ENCODE data around the gene WDR46. TPM values are rescaled to one million over a fixed set of nuclear protein-coding genes. Genes with fewer than 3 reads are reported as not detected.

The WDR46 gene
- total and polyA plus RNA-seq, 2 of the 13 experiments (the other 11 are each of a cell fraction or from before 2014, with no cell fraction given), result 47.4 to 105 TPM

DNA sequence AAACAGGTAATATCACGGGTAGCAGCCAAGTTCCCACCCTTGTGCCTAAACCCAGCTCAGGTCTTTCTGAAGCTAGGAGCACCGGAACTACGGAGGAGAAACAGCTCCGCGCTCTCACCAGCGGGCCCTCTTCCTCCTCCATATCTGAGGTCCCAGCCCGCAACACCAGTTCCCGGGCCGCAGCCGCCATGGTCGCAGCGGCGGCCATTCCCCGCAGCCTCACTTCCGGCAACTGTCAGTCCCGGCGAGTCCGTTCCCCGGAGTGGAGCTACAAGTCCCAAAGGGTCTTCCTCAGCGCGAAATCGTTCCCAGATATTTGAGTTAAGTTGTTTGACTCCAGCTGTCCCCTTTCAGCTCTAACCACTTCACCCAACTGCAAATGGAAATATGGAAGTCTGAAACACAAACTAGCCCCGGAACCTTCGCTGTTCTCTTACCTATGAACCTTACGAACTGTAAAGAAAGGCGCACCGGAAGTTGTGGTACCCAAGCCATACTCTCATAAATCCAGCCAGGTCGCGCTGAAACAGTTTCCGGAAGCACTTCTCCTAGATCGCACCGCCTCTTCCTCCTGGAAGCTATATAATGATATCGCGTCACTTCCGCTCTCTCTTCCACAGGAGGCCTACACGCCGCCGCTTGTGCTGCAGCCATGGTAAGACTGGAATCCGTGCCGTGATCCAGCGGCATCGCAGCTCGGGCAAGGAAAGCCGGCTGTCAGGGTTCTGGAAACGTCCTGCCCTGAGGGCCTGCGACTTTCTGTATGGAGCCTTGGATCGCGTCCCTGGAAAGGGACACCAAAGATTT, 17.4 kb downstream of the WDR46 start, which contains the start of the genes RPS18 and VPS52 (continued):
- TF ChIP-seq, protein P1, sequence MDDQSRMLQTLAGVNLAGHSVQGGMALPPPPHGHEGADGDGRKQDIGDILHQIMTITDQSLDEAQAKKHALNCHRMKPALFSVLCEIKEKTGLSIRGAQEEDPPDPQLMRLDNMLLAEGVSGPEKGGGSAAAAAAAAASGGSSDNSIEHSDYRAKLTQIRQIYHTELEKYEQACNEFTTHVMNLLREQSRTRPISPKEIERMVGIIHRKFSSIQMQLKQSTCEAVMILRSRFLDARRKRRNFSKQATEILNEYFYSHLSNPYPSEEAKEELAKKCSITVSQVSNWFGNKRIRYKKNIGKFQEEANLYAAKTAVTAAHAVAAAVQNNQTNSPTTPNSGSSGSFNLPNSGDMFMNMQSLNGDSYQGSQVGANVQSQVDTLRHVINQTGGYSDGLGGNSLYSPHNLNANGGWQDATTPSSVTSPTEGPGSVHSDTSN (CRISPR knock-in tag; IDR thresholded peaks at IDR 0.05; ENCODE audit: borderline replicate concordance), result peak; percentile 18; the same call in 1 of the 2 replicates
- TF ChIP-seq HMGXB3 (CRISPR knock-in tag; IDR thresholded peaks at IDR 0.05; ENCODE audit: borderline replicate concordance), result 0 out of 2 replicates have a peak, but pooled peaks have one; percentile 22
- no peak; the same call in 1 of the 2 replicates for TF ChIP-seq HNF4A (CRISPR knock-in tag; IDR thresholded peaks at IDR 0.05)
- TF ChIP-seq FOXO1 (CRISPR knock-in tag; IDR thresholded peaks at IDR 0.05), result peak; percentile 23; the same call in 1 of the 2 replicates
- peak; percentile 94 for TF ChIP-seq ZNF768 (CRISPR knock-in tag; IDR thresholded peaks at IDR 0.05)
- 0 out of 2 replicates have a peak, but pooled peaks have one; percentile 8 for TF ChIP-seq MAFF (IDR thresholded peaks at IDR 0.05; ENCODE audit: low read depth, low read length)
- 0 out of 2 replicates have a peak, but pooled peaks have one; percentile 24 for TF ChIP-seq BATF2 (CRISPR knock-in tag; IDR thresholded peaks at IDR 0.05)
- no peak for TF ChIP-seq SCMH1 (CRISPR knock-in tag; IDR thresholded peaks at IDR 0.05; ENCODE audit: borderline replicate concordance)
- no peak for TF ChIP-seq BCLAF1 (IDR thresholded peaks at IDR 0.05)
- peak; percentile 57; the same call in 1 of the 2 replicates for TF ChIP-seq GZF1 (CRISPR knock-in tag; IDR thresholded peaks at IDR 0.05)
- TF ChIP-seq MEIS1 (CRISPR knock-in tag; IDR thresholded peaks at IDR 0.05; ENCODE audit: borderline replicate concordance), result peak; percentile 80
- peak; percentile 88 for TF ChIP-seq ZFP36L1 (CRISPR knock-in tag; IDR thresholded peaks at IDR 0.05)
- TF ChIP-seq ZMYM3 (CRISPR knock-in tag; IDR thresholded peaks at IDR 0.05), result peak; percentile 78
- peak; percentile 97 for TF ChIP-seq SMAD3 (CRISPR knock-in tag; IDR thresholded peaks at IDR 0.05)
- peak; percentile 89 for TF ChIP-seq ZNF563 (CRISPR knock-in tag; IDR thresholded peaks at IDR 0.05)
- no peak; the same call in 1 of the 2 replicates for TF ChIP-seq PRDM4 (CRISPR knock-in tag; IDR thresholded peaks at IDR 0.05; ENCODE audit: borderline replicate concordance)
